Effector CD4-positive, alpha-beta T cell (primary cell): Measurements from ENCODE around the gene FHOD1.
A peak's percentile ranks its signal among the peaks of the same experiment; 100 is the strongest.

Experiments used
- DNase-seq: peaks from one replicate; pipeline ENCODE4 v3.0.0-alpha.2; 2020

The FHOD1 gene

DNA sequence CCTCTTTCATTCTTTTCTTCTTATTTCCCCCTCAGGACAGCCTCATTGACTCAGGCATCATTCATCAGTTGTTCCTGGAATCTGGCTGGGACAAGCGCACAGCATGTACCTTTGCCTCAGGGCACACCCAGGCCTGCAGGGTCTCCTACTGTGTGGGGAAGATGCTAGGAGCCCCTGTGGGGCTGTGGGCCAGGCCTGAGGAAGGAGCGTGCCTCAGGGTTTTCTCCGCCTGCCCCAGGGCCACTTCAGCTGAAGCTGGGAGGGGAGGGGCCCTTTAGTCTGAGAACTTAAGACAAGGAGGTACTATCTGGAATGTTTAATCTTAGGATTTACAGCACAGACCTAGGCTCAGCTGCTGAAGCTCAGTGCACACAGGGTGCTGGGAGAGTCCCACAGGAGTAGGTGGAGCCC lies 40.4 kb downstream of the FHOD1 start:
- no peak for DNase-seq

DNA sequence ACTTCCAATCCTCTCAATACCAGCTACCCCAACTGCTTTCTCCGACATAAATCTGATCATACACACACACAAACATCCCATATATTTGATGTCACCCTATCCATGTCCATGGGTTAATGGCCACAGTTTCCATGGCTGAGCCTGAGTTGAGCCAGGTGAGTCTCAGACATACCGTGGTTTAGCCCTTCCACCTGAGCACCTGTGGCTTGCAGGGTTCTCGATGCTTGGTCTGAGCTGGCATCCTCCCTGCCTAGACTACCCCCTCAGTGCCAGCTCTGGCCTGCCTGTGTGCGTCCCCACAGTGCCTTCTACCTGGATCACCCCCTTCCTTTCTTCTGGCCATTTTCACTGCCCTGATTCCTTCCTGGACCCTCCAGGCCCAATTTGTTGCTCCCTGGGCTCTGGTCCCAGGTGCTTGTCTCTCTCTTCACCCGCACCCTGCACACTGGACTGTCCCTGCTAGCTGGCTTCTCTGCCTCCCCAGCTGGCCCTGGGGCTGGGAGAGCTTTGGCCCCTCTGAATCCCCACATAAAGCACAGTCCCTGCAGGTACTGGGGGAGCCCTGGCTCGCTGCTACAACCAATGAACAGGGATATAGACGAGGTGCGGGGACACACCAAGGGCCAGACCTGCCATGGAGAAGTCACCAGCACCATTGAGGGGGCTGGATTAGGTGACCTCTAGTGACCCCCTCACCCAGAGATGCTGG lies 41.0 kb downstream of the FHOD1 start:
- DNase-seq, result no peak

DNA sequence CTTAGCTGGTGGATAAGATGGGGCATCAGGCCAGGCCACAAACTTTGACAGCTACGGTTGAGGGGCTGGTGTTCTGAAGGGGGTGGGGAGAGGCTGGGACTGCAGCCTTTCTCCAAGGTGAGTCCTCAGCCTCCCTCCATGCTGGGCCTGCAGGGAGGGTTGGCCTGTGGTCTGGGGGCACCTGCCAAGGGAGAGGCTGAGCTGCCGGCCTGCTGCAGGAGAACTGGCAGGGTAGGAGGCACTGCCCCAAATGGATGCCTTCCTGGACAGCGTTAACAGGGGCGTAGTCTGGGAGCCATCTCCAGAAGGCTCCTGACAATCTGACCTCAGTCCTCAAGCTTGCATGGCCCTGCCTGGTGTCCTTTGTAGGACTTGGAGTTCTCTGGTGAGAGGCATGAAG lies 43.2 kb downstream of the FHOD1 start:
- no peak for DNase-seq

DNA sequence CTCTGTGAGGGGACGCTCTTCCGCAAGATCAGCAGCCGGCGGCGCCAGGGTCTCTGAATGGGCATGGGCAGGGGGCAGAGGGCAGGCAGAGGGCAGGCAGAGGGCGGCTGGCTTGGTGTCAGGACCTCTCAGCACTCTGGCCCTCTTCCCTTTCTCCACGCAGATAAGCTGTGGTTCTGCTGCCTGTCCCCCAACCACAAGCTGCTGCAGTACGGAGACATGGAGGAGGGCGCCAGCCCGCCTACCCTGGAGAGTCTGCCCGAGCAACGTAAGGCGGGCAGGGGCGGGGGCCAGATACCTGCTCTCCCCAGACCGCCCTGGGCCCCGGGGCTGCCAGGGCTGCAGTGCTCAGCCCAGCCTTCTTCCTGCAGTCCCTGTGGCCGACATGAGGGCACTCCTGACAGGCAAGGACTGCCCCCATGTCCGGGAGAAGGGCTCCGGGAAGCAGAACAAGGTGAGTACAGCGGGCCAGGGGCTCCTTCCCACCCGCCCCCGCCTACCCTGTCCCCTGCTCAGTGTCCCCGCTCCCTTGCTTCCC lies 44.3 kb downstream of the FHOD1 start:
- DNase-seq, result no peak

DNA sequence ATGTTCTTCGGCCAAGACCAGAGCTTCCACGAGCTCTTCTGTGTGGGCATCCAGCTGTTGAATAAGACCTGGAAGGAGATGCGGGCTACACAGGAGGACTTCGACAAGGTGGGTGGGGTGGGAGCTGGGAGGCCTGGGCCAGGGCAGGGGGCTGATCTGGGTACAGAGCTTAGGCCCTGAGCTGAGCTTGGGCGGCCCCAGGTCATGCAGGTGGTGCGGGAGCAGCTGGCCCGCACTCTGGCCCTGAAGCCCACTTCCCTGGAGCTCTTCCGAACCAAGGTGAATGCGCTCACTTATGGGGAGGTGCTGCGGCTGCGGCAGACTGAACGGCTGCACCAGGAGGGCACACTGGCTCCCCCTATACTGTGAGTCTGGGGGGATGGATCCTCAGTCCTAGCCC lies 44.9 kb downstream of the FHOD1 start:
- no peak for DNase-seq

DNA sequence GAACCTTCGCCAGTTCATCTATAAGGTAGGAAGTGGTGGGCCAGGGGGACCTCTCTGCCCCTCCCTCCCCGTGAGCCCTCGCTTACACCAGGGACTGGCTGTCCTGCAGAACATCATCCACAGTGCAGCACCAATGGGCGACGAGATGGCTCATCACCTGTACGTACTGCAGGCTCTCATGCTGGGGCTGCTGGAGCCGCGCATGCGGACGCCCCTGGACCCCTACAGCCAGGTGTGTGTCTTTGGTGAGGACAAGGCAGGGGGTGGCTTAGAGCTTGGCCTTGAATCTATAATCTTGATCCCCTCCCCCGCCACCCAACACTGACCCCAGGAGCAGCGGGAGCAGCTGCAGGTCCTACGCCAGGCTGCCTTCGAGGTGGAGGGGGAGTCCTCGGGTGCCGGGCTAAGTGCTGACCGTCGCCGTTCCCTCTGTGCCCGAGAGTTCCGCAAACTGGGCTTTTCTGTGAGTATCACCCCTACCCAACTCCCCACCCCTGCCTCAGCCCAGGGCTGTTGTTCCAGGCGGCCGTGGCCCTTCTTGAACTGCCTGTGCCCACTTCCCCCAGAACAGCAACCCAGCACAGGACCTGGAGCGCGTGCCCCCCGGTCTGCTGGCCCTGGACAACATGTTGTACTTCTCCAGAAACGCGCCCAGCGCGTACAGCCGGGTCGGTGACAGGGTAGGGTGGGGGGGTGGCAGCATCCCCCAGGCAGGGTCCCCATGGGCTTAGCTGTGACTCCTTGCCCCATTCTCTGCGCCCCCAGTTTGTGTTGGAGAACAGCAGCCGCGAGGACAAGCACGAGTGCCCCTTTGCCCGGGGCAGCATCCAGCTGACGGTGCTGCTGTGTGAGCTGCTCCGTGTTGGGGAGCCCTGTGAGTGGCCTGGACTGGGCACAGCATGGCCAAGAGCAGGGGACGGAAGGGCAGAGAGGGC lies 45.6 kb downstream of the FHOD1 start:
- no peak for DNase-seq

DNA sequence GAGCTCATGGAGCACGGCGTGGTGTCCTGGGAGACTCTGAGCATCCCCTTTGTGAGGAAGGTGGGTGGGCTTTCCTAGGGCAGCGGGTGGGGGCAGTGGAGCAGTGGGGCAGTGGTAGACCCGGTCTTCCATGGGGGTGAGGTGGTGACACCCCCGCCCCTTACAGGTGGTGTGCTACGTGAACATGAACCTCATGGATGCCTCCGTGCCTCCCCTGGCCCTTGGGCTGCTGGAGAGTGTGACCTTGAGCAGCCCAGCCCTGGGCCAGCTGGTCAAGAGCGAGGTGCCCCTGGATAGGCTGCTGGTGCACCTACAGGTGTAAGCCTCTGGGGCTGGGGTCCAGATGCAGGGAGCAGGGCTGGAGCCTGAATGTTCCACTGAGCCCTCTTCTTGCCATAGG lies 46.8 kb downstream of the FHOD1 start:
- no peak for DNase-seq

DNA sequence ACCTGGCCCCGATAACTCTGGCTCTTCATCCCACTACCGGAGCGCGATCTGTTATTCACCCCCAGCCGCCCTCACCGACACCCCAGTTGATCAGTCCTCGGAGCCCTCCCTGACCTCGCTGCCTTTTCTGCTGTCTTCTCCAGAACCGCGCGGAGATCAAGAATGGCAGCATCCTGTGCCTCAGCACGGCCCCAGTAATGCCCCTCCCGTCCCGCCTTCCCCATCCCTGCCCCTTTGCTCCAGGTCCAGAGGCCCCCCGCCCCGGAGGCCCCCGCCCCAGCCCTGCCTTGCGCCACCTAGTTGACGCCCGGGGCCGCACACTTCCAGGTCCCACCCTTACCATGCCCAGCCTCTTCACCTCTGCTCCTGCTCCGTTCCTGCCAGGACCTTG lies 47.5 kb downstream of the FHOD1 start:
- no peak for DNase-seq

DNA sequence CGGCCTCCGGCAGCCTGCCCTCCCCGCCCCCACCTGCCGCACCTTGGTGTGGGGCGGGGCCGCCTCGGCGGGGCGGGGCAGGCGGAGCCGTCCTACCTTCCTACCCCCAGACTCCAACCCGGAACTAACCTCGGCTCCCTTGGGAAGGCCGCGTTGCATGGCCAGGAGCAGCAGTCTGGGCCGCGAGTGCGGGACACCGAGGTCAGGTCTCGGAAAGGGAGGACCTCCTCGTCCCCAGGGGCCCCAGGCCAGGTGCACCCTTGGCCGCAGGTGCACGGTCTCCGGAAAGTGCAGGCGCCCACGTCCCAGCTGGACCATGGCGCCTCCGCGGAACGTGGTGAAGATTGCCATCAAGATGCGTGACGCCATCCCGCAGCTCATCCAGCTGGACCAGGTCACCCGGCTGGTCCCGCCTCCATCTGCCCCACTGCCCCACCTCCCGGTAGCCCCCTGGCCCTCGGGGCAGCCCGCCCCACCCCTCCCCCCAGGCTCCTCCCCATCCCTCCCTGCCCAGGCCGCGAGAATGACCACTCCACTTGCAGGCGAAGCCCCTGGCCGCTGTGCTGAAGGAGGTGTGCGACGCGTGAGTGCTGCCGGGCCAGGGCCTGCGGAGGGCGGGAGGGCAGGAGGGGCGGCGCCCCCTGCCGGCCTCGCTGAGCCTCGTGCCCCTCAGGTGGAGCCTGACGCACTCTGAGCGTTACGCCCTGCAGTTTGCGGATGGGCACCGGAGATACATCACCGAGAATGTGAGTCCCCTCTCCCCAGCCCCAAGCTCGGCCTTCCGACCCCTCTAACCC lies 48.1 kb downstream of the FHOD1 start, which contains the start of gene ELMO3:
ELMO3 (plus strand) TSS at position 121 of the 797 bp plus-strand sequence; CDS start at position 317, 196 bp downstream.
- DNase-seq, result no peak

DNA sequence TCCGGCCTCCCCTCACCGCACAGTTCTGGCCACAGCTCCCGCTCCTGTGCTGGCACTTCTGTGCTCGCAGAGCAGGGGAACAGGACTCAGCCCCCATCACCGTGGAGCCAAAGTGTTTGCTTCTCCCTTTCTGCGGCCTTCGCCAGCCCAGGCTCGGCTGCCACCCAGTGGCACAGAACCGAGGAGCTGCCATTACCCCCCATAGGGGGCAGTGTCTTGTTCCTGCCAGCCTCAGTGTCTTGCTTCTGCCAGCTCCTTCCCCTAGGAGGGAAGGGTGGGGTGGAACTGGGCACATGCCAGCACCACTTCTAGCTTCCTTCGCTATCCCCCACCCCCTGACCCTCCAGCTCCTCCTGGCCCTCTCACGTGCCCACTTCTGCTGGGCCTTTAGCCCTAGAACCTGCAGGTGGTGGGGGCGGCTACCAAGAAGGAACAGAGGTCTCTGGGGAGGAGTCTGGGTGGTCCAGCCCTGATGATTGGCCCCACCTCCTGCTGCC lies 49.0 kb downstream of the FHOD1 start:
- no peak for DNase-seq

DNA sequence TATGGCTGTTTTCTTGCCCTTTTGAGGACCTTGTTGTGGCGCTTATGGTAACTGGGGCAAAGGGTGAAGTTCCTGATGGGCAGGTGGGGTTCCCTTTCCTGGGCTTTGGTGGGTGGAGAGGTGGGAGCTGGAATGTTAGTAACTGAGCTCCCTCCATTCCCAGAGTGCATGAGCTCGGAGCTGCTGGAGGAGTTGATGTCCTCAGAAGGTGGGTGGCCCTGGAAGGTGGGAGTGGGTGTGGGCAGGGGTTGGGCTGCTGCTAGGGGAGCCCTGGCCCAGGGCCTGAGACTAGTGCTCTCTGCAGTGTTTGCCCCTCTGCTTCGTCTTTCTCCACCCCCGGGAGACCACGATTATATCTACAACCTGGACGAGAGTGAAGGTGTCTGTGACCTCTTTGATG lies 49.6 kb downstream of the FHOD1 start:
- DNase-seq, result no peak

DNA sequence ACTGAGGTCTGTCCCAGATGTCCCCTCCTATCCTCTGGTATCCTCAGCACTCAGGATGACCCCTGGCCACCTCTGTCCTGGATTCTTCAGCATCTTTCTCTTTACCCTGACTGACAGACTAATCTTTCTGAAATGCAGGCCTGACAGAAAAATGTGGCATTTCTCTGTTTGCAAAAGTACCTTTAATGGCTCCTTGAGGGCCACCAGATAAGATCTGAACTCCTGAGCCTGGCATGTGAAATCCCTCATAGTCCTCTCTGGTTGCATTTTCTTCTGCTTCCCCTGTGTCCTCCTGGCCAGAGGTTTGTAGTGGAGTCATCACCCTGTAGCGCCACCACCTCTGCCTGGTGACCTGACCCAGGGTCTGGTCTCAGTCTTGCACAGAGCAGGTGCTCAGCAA lies 50.4 kb downstream of the FHOD1 start:
- no peak for DNase-seq

DNA sequence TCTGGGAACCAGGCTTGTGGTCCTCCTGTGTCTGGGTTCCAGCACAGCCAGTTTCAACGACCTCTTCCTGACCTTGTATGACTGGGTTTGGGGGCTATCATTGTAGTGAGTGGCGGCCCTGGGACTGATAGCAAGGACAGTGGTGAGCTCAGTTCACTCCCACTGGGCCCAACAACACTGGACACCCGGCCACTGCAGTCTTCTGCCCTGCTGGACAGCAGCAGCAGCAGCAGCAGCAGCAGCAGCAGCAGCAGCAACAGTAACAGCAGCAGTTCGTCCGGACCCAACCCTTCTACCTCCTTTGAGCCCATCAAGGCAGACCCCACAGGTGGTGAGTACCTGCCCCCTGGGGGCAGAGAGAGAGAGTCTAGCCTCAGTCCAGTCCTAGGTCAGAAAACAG lies 51.6 kb downstream of the FHOD1 start:
- no peak for DNase-seq

DNA sequence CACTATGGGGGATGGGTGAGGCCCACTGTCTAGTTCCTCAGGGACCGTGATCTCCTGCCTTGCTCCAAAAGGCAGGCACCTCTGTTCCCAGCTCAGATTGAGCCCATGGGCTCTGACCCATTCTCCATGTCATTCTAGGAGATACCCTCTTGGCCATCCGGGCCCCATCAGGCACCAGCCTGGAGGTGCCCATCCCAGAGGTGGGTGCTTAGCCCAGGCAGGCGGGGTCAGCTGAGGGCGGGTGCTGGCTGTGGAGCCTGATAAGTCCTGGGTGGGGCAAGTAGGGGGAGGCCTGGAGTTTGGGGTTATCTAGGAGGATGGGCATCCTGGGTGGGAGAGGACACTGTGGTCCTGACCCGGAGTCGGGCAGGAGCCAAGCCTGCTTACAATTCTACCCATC lies 53.0 kb downstream of the FHOD1 start:
- DNase-seq, result no peak

DNA sequence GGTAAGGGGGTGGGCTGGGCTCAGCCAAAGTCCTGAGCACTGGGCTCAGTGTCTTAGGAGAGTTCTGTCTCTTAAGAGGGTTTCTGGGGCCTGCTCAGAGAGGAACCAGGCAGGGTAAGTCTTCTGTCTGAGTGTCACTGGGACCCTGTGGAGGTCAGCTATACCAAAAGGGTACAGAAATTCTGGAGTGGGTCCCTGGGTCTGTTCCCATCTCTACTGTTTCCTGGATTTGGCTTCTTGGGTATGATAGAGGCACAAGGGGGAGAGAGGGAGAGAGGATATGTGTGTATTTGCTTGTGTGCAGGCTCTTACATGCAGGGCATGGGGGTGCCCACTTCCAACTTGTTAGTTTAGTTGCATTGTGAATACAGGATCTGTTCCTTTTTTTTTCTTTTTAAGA lies 53.7 kb downstream of the FHOD1 start:
- DNase-seq, result no peak

DNA sequence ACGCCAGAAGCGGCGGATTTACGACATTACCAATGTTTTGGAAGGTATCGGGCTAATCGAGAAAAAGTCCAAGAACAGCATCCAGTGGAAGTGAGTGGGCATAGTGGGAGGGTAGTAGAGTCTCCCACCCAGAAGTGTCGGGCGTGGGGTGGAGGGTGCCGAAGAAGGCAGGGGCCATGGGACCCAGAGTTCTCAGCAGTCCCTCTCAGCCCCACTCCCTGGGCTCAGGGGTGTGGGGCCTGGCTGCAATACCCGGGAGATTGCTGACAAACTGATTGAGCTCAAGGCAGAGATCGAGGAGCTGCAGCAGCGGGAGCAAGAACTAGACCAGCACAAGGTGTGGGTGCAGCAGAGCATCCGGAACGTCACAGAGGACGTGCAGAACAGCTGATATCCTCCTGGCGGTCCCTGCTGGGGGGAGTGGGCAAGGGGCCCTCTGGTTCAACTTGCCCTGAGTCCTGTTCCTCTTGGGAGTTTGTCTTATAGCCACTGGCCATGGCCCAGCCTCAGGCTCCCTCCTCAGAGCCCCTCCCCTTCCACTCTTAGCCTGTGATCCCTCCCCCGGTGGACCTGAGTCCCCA lies 54.4 kb downstream of the FHOD1 start:
- DNase-seq, result no peak

DNA sequence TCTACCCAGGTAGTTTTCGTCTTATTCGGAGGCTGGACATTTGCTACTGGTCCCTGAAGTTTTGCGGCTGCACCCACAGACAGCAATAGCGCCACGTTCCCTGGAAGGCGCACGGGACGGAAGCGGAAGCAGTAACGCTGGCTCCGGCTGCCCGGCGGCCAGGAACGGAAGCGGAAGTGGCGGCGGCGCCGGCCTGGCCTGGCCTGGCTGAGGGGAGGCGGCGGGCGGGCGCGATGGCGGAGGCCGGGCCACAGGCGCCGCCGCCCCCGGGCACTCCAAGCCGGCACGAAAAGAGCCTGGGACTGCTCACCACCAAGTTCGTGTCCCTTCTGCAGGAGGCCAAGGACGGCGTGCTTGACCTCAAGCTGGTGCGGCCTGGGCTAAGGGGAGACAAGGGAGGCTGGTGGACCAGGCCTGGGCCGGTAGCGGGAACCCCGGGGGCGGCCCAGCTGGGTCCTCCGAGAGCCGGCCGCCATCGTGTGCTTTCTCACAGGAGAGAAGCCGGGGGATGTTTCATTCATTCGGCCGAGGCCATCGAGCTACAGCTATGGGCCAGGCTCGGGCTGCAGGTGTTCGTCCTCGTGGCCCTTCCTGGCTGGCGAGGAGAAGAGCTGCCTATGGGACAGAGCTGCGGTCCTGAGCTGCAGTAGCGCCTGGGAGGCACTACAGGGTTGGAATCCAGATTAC lies 55.1 kb downstream of the FHOD1 start, which contains the start of gene E2F4:
E2F4 (plus strand) TSS at position 161 of the 687 bp plus-strand sequence; CDS start at position 234, 73 bp downstream.
- peak; percentile 80 for DNase-seq

DNA sequence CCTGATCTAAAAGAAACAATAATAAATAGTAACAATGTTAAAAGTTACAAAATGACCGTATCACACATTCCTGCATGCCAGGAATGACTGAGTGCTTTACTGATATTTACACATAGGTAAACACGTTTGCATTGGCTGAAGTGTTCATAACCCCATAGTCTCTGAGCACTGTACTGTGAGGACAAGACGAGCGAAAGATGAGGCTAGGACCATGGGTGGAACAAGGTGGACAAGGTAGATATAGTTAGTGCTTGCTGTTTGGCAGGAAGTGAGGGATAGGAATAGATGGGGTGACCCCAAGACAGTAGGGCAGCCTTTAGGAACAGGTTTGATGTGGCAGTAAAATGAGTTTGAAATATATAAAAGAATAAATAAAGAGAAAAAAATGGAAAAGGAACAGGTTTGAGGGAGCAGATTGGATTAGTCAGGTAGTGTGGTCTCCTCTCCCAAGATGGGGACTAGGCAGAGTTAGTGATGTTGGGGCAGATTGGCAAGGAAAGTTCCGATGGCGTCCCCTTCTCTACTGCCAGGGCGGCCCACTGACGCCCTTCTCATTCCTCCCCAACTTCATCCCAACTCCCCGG lies 55.8 kb downstream of the FHOD1 start:
- no peak for DNase-seq

DNA sequence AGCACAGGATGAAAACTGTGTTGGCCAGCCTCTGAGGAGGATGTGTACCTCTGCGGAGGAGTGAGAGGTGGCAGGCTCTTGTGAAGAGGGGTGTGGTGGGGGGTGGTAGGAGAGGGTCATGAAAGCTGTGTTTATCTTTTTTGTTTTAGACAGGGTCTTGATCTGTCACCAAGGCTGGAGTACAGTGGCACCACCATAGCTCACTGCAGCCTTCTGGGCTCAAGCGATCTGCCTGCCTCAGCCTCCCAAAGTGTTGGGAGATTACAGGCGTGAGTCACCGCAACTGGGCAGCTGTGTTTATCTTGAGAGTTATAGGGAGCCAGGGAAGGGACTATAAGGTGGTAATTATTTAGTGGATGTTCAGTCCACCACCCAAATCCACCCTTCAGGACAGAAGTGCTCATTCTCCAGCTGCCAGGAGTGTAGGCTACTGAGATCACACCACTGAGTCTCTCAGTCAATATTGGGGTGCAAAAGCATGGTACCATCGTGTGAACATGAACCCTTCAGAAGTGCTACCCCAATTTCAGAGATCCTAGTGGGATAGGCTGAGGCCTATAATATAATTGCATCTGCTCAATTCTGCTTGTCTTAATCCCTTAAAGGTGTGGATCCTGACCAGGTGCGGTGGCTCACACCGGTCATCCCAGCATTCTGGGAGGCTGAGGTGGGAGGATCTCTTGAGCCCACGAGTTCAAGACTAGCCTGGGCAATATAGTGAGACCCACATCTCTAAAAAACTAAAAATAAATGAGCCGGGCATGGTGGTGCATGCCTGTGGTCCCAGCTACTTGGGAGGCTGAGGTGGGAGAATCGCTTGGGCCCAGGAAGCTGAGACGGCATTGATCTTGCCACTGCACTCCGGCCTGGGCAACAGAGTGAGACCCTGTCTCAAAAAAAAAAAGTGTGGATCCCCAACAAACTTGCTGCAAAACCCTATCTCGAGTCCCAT lies 56.6 kb downstream of the FHOD1 start:
- no peak for DNase-seq

DNA sequence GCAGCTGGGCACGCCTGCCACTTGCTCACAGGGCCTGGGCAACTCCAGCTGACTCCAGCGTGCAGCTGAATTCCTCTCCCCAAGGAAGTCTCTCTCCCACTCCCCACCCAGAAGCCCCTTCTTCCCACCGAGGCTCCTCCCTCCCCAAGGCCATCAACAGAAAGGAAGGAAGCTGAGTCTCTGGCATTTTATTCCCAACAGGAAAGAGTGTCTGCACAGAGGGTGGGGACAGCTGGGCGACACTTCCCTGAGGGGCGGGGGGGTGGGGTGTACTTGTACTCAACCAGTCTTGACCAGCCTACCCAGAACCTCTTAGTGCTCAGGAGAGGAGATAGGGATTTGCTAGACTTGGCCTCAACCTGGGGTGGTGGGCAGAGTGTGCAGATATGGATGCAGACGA lies 57.2 kb downstream of the FHOD1 start, which contains the start of gene EXOC3L1:
EXOC3L1 (minus strand) TSS at position 96 of the 400 bp plus-strand sequence. CDS start 460 bp downstream, outside the sequence.
- no peak for DNase-seq
